H1 (cell line): ENCODE measurements around the gene BBIP1. TPM values are rescaled to one million over a fixed set of nuclear protein-coding genes. Genes with fewer than 3 reads are reported as not detected.

Source experiments
- CTCF ChIA-PET: fragments of 300-600 bp; sonication (Branson Sonifier 250); formaldehyde crosslinking; loops from one replicate; lab custom pipeline; 2021; ENCODE audit not compliant: partially characterized antibody; lab: Charles Lee
- POLR2A ChIA-PET: fragments of 300-600 bp; sonication (Branson Sonifier 250); formaldehyde crosslinking; loops from one replicate; lab custom pipeline; 2021; ENCODE audit warnings: inconsistent platforms; ENCODE audit not compliant: partially characterized antibody; lab: Charles Lee
- DNase-seq, 2 experiments: peaks; one replicate each; pipeline versions ENCODE4 v3.0.0 to v3.0.0-alpha.2; 2010 to 2022; ENCODE audit warnings: low spot score in 2 of 2, low read depth in 1 of 2, mixed read lengths in 1 of 2
- FAIRE-seq: peaks from 2 replicates; lab custom pipeline; 2011; peaks lifted over from hg19 to GRCh38; lab: Jason Lieb, UNC
- H2AFZ ChIP-seq: 2 replicates; pipeline ENCODE4 v1.8.1; 2012; ENCODE audit warnings: low read length, inconsistent platforms
- H2AK5ac ChIP-seq: 2 replicates; pipeline ENCODE4 v1.6.1; 2013; ENCODE audit warnings: low read depth, low read length
- H2BK120ac ChIP-seq: replicated peaks from 2 replicates; pipeline ENCODE3; 2013; ENCODE audit warnings: low read depth, low read length, inconsistent platforms
- H2BK12ac ChIP-seq: 2 replicates; pipeline ENCODE4 v1.6.1; 2013; ENCODE audit warnings: low read depth, low read length
- H2BK15ac ChIP-seq: 2 replicates; pipeline ENCODE4 v1.6.1; 2013; ENCODE audit warnings: low read length
- H2BK20ac ChIP-seq: 2 replicates; pipeline ENCODE4 v1.6.1; 2013; ENCODE audit warnings: low read length
- H2BK5ac ChIP-seq: 2 replicates; pipeline ENCODE4 v1.6.1; 2013; ENCODE audit warnings: low read depth, low read length
- H3K14ac ChIP-seq: 2 replicates; pipeline ENCODE4 v1.6.1; 2013; ENCODE audit warnings: inconsistent platforms; ENCODE audit not compliant: insufficient read length
- H3K18ac ChIP-seq: 2 replicates; pipeline ENCODE4 v1.6.1; 2013; ENCODE audit warnings: low read length; ENCODE audit errors: extremely low read depth
- H3K23ac ChIP-seq: 2 replicates; pipeline ENCODE4 v1.6.1; 2013; ENCODE audit warnings: inconsistent platforms; ENCODE audit not compliant: insufficient read length
- H3K23me2 ChIP-seq: 2 replicates; pipeline ENCODE4 v1.6.1; 2013; ENCODE audit warnings: low read depth, low read length
- H3K27ac ChIP-seq: 2 replicates; pipeline ENCODE4 v1.6.1; 2011; ENCODE audit warnings: low read depth, low read length, inconsistent platforms
- H3K27me3 ChIP-seq, 4 experiments: replicated peaks in 1 of 4; 1 replicate in 1 of 4; 2 replicates in 3 of 4; pipeline versions ENCODE4 v1.6.1 to v1.8.1; 2011 to 2013; ENCODE audit warnings: low read length in 3 of 4, mild to moderate bottlenecking in 3 of 4, inconsistent platforms in 2 of 4, mixed read lengths in 2 of 4, moderate library complexity in 1 of 4; ENCODE audit not compliant: control insufficient read depth in 3 of 4, insufficient read depth in 3 of 4; ENCODE audit errors: extremely low read depth in 1 of 4
- H3K36me3 ChIP-seq, 4 experiments: 2 replicates each; pipeline versions ENCODE4 v1.6.1 to v1.8.1; 2011 to 2013; ENCODE audit warnings: mild to moderate bottlenecking in 4 of 4, low read length in 3 of 4, moderate library complexity in 2 of 4, control low read depth in 1 of 4, inconsistent platforms in 1 of 4; ENCODE audit not compliant: insufficient read depth in 4 of 4, control insufficient read depth in 2 of 4
- H3K4ac ChIP-seq: replicated peaks from 2 replicates; pipeline ENCODE3; 2013; ENCODE audit warnings: low read length, low read depth, mixed read lengths, inconsistent platforms; ENCODE audit not compliant: insufficient read length
- H3K4me1 ChIP-seq, 4 experiments: replicated peaks in 1 of 4; 1 replicate in 1 of 4; 2 replicates in 3 of 4; pipeline versions ENCODE4 v1.6.1 to v1.8.1; 2011 to 2013; ENCODE audit warnings: low read length in 3 of 4, inconsistent platforms in 2 of 4, mixed read lengths in 1 of 4; ENCODE audit not compliant: insufficient read depth in 4 of 4, control insufficient read depth in 3 of 4
- H3K4me2 ChIP-seq, 2 experiments: 2 replicates each; pipeline versions ENCODE4 v1.6.1 to v1.8.1; 2011 to 2013; ENCODE audit warnings: low read depth in 2 of 2, low read length in 2 of 2, control low read depth in 1 of 2, inconsistent platforms in 1 of 2, mild to moderate bottlenecking in 1 of 2; ENCODE audit not compliant: insufficient read depth in 1 of 2
- H3K4me3 ChIP-seq, 4 experiments: fragments of 200-600, 300-600 bp in 1 of 4; sonication (generic), shearing (Covaris generic), sonication (Bioruptor Twin) in 1 of 4; 2 replicates each; pipeline versions ENCODE4 v1.5.1 to v1.8.1; 2011 to 2016; ENCODE audit warnings: low read length in 4 of 4, low read depth in 3 of 4, control low read depth in 2 of 4, inconsistent platforms in 2 of 4, mild to moderate bottlenecking in 2 of 4, mixed read lengths in 1 of 4, moderate library complexity in 1 of 4; ENCODE audit not compliant: insufficient read depth in 2 of 4; ENCODE audit errors: extremely low read depth in 1 of 4
- H3K56ac ChIP-seq: replicated peaks from 2 replicates; pipeline ENCODE3; 2013; ENCODE audit warnings: low read depth, mild to moderate bottlenecking, mixed read lengths, low read length, inconsistent platforms; ENCODE audit not compliant: insufficient read length
- H3K79me1 ChIP-seq: 2 replicates; pipeline ENCODE4 v1.6.1; 2013; ENCODE audit warnings: low read depth, low read length, control low read depth
- H3K79me2 ChIP-seq, 2 experiments: 2 replicates each; pipeline versions ENCODE4 v1.6.1 to v1.8.1; 2012 to 2013; ENCODE audit warnings: low read length in 2 of 2, mild to moderate bottlenecking in 2 of 2, inconsistent platforms in 1 of 2; ENCODE audit not compliant: insufficient read depth in 2 of 2, control insufficient read depth in 1 of 2
- H3K9ac ChIP-seq, 4 experiments: replicated peaks in 1 of 4; 1 replicate in 1 of 4; 2 replicates in 3 of 4; pipeline versions ENCODE4 v1.6.1 to v1.8.1; 2011 to 2013; ENCODE audit warnings: low read depth in 3 of 4, low read length in 3 of 4, control low read depth in 2 of 4, mild to moderate bottlenecking in 2 of 4, moderate library complexity in 2 of 4, inconsistent platforms in 1 of 4; ENCODE audit errors: extremely low read depth in 1 of 4
- H3K9me3 ChIP-seq, 2 experiments: 2 replicates each; pipeline versions ENCODE4 v1.6.1 to v1.8.1; 2012 to 2013; ENCODE audit warnings: mild to moderate bottlenecking in 2 of 2, moderate library complexity in 2 of 2, control low read depth in 1 of 2, inconsistent platforms in 1 of 2, low read depth in 1 of 2, low read length in 1 of 2, mixed read lengths in 1 of 2; ENCODE audit not compliant: insufficient read depth in 2 of 2
- H4K20me1 ChIP-seq, 2 experiments: replicated peaks in 1 of 2; 2 replicates each; pipeline versions ENCODE3 to v1.8.1; 2011 to 2013; ENCODE audit warnings: inconsistent platforms in 2 of 2, low read length in 2 of 2, mild to moderate bottlenecking in 1 of 2; ENCODE audit not compliant: insufficient read depth in 2 of 2, control insufficient read depth in 1 of 2
- H4K5ac ChIP-seq: 2 replicates; pipeline ENCODE4 v1.6.1; 2013; ENCODE audit warnings: low read length, low read depth, mixed read lengths, inconsistent platforms; ENCODE audit not compliant: insufficient read length
- H4K8ac ChIP-seq: 2 replicates; pipeline ENCODE4 v1.8.0; 2013; ENCODE audit warnings: mild to moderate bottlenecking, moderate library complexity, low read length, inconsistent platforms; ENCODE audit not compliant: insufficient read depth; ENCODE audit errors: extremely low read depth
- H4K91ac ChIP-seq: replicated peaks from 2 replicates; pipeline ENCODE3; 2013; ENCODE audit warnings: low read length, mixed read lengths, inconsistent platforms; ENCODE audit not compliant: insufficient read length
- KDM1A ChIP-seq: fragments of 200-600, 300-600 bp; sonication (generic); IDR thresholded peaks from 2 replicates; pipeline ENCODE4 v1.7.1; 2016; ENCODE audit warnings: mild to moderate bottlenecking, low read length, borderline replicate concordance
- POU5F1 ChIP-seq: IDR thresholded peaks from 2 replicates; pipeline ENCODE4 v1.6.1; 2011; ENCODE audit warnings: low read depth, mild to moderate bottlenecking, low read length, moderate library complexity
- RAD21 ChIP-seq, 2 experiments: IDR thresholded peaks in 1 of 2; conservative IDR thresholded peaks in 1 of 2; 2 replicates each; pipeline ENCODE4 v1.6.1; 2011; ENCODE audit warnings: low read depth in 2 of 2, low read length in 2 of 2, improper control_type of control experiment in 1 of 2, inconsistent platforms in 1 of 2, mild to moderate bottlenecking in 1 of 2, moderate library complexity in 1 of 2
- RNF2 ChIP-seq: fragments of 200-900, 300-1000 bp; sonication (generic); IDR thresholded peaks from 2 replicates; pipeline ENCODE4 v1.7.1; 2016; ENCODE audit warnings: borderline replicate concordance, low read depth, mild to moderate bottlenecking, antibody characterized with exemption, low read length; ENCODE audit not compliant: poor library complexity, severe bottlenecking; ENCODE audit errors: missing control alignments
- SIRT6 ChIP-seq: IDR thresholded peaks from one replicate; pipeline ENCODE4 v1.7.1; 2012; ENCODE audit warnings: low read length, inconsistent platforms
- SUZ12 ChIP-seq: fragments of 200-600 bp; sonication (generic); IDR thresholded peaks from 2 replicates; pipeline ENCODE4 v1.6.1; 2012; ENCODE audit warnings: mild to moderate bottlenecking, inconsistent platforms, low read length, moderate library complexity, mixed read lengths
- WGBS, 2 experiments: shearing (Covaris generic) in 1 of 2; methylation state at CpG; one replicate each; pipeline versions ENCODE4 v1.1.6 to v1.1.7; 2013 to 2015; ENCODE audit warnings: low lambda C conversion rate in 2 of 2, mixed read lengths in 2 of 2, inconsistent platforms in 1 of 2, low coverage in 1 of 2, missing lambda C conversion rate in 1 of 2; ENCODE audit not compliant: insufficient replicate concordance in 2 of 2, insufficient coverage in 1 of 2, insufficient read length in 1 of 2; ENCODE audit errors: extremely low coverage in 1 of 2, missing lambda C conversion rate in 1 of 2; 5-methylcytosine and 5-hydroxymethylcytosine counted together
- polyA plus RNA-seq, 7 experiments: library from polyadenylated mRNA; depleted of rRNA in 3 of 7; stranded (reverse) in 5 of 7; unstranded in 2 of 7; fragments of >200 nt in 5 of 7; fragments of 200-250 nt in 2 of 7; gene quantifications; 1 replicate in 5 of 7; 2 replicates in 1 of 7; 4 replicates in 1 of 7; pipeline versions ENCODE4 v1.2.1 to v1.2.3, GENCODE V29; 2011 to 2013; ENCODE audit warnings: missing spikeins in 2 of 7, mixed read lengths in 2 of 7
- total RNA-seq: library from RNA; stranded (reverse); fragmentation: NEBNext Ultra II Directional; extraction: Animal tissue kit (Norgen Biotek cat#: 25700); gene quantifications from 2 replicates; pipeline ENCODE4 v1.2.1, GENCODE V29; 2021
- TF ChIP-seq, protein P1 (sequence below): IDR thresholded peaks from 2 replicates; pipeline ENCODE4 v1.6.1; 2011; ENCODE audit warnings: low read depth, mild to moderate bottlenecking, low read length; ENCODE audit not compliant: insufficient read depth

Gene BBIP1
- total and polyA plus RNA-seq, 2 of the 8 experiments (the other 6 are each of a cell fraction or from before 2014, with no cell fraction given) = 8.8 to 19.6 TPM

DNA sequence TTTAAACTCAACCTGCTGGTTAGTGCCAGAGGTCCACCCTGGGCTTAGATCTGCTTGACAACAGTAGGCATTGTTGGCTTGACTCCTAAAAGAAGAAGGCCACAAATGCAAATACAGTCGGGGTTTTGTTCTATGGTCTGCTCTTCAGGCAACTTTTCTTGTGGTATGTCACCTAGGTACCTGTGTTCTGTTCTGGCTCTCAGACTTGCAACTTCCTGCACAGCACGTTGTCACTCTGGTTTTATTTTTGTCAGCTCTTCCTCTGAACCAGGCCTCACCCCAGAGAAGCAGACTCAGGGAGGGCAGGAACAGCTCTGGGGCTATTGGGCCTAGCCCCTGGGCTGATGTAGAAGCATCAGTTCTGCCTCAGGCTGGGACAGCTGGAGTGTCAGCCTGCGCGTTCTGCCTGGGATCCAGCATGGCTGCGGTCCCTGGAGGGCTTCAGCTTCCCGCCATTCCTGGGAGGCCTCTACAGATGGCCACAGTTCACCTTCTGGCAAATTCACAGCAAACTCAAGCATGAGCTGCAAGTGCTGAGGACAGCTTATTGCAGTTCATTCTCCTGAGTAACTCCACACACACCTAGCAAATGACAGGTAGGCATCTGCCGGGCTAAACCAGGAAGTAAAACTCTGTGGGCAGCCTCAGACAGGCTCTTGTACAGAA is 58.3 kb downstream of the BBIP1 start:
- Histone ChIP-seq H3K4me1 (no peaks in the 10 kb centered on the region), H3K23ac (no peak overlapping the region), H4K8ac (peak overlapping the region; percentile 65), H2BK5ac (no peak overlapping the region), H3K36me3 (no peaks in the 10 kb centered on the region; a peak in 1 of 8 replicates), H2AK5ac (no peak overlapping the region), H3K23me2 (no peaks in the 10 kb centered on the region; the same call in 1 of the 2 replicates), H3K18ac (no peak overlapping the region), H2BK12ac (no peak overlapping the region), H4K5ac (no peak overlapping the region), H2BK20ac (no peak overlapping the region), H3K9me3 (no peaks in the 10 kb centered on the region), H3K79me2 (no peaks in the 10 kb centered on the region), H3K4ac (no peak overlapping the region), H3K79me1 (no peaks in the 10 kb centered on the region), H2AFZ (peak overlapping the region; percentile 81; the same call in 1 of the 2 replicates), H3K56ac (no peak overlapping the region), H4K20me1 (no peaks in the 10 kb centered on the region), H4K91ac (no peak overlapping the region), H3K4me2 (no peak overlapping the region), H3K27me3 (no peaks in the 10 kb centered on the region), H3K4me3 (no peak overlapping the region), H2BK120ac (no peak overlapping the region), H3K14ac (no peak overlapping the region), H3K9ac (no peak overlapping the region), H3K27ac (no peak overlapping the region), H2BK15ac (no peak overlapping the region)
- FAIRE-seq (no peak), DNase-seq (peak in 1 of 2 experiments; percentile 35)
- ChIA-PET CTCF (interaction anchor here (0.5 kb wide), 1 partner anchor 250 kb away, joined by 3 read pairs; no protein-coding TSS in a partner anchor), POLR2A (interaction anchor here (0.6 to 2.8 kb wide), 3 partner anchors 11 to 20 kb away, joined by 3 to 12 read pairs (median 4); partner anchors contain the start of gene PDCD4)
- 91% methylated on average over 7 of the region's 7 CpGs; no CpG with 5 or more reads in 1 of the 2 experiments for WGBS, 2 experiments
- TF ChIP-seq RAD21 (IDR thresholded peaks at IDR 0.05 in 1 of 2, conservative IDR thresholded peaks at IDR 0.05 in 1 of 2; ENCODE audit: low read depth in 2 of 2, low read length in 2 of 2) (no peak), POU5F1 (no peak), SUZ12 (no peak), KDM1A (no peak), SIRT6 (no peak), RNF2 (no peak)
- TF ChIP-seq, protein P1, sequence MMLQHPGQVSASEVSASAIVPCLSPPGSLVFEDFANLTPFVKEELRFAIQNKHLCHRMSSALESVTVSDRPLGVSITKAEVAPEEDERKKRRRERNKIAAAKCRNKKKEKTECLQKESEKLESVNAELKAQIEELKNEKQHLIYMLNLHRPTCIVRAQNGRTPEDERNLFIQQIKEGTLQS = no peak
